Measurements from ENCODE around the gene RDX.

- no peak for TF ChIP-seq CTCF (IDR thresholded peaks at IDR 0.05)
- TF ChIP-seq POLR2A (IDR thresholded peaks at IDR 0.05): no peak
Measured at GRCh38 chr11:110340436-110340835, 44.0 kb upstream of the RDX start.

Measured in lower leg skin (tissue), 3 donors.